GM23338 (cell line): ENCODE data around the gene TSC2. TPM values are rescaled to one million over a fixed set of nuclear protein-coding genes. Genes with fewer than 3 reads are reported as not detected.
"Not testable (repeated sequence)": the region's sequence is repeated elsewhere in the genome, so short reads cannot be mapped to it uniquely, and the experiment has no call there.

Experiments
- ATAC-seq: fragments of 200-7000 bp; cut with Tn5 transposase; 3 replicates; pipeline ENCODE4 v1.9.1; 2020
- DNase-seq: peaks from one replicate; pipeline ENCODE4 v3.0.0-alpha.2; 2015; ENCODE audit warnings: low spot score
- H2AFZ ChIP-seq: fragments of 200-600 bp; sonication (generic); 2 replicates; pipeline ENCODE4 v1.8.0; 2016; ENCODE audit warnings: antibody characterized with exemption, mild to moderate bottlenecking, moderate library complexity
- H3F3A ChIP-seq: fragments of 200-600 bp; sonication (generic); replicated peaks from 2 replicates; pipeline ENCODE4 v1.8.0; 2017; ENCODE audit warnings: antibody characterized with exemption, mixed run types, low read depth
- H3K27ac ChIP-seq: fragments of 200-600 bp; sonication (generic); 2 replicates; pipeline ENCODE4 v1.6.1; 2016; ENCODE audit warnings: low read depth
- H3K27me3 ChIP-seq: fragments of 200-600 bp; sonication (generic); 2 replicates; pipeline ENCODE4 v1.8.0; 2016; ENCODE audit warnings: mild to moderate bottlenecking, mixed run types, moderate library complexity; ENCODE audit not compliant: insufficient read depth
- H3K36me3 ChIP-seq: fragments of 200-600 bp; sonication (generic); 2 replicates; pipeline ENCODE4 v1.8.0; 2016; ENCODE audit warnings: mild to moderate bottlenecking; ENCODE audit not compliant: insufficient read depth
- H3K4me1 ChIP-seq: fragments of 200-600 bp; sonication (generic); 2 replicates; pipeline ENCODE4 v1.8.0; 2016; ENCODE audit warnings: mild to moderate bottlenecking, moderate library complexity; ENCODE audit not compliant: insufficient read depth
- H3K4me2 ChIP-seq: fragments of 200-600 bp; sonication (generic); 2 replicates; pipeline ENCODE4 v1.7.1; 2017; ENCODE audit warnings: mixed run types
- H3K4me3 ChIP-seq: fragments of 200-600 bp; sonication (generic); 2 replicates; pipeline ENCODE4 v1.6.1; 2016; ENCODE audit warnings: mixed run types
- H3K79me2 ChIP-seq: fragments of 200-600 bp; sonication (generic); replicated peaks from 2 replicates; pipeline ENCODE4 v1.8.0; 2017; ENCODE audit warnings: mild to moderate bottlenecking; ENCODE audit not compliant: insufficient read depth
- H3K9me2 ChIP-seq: fragments of 200-600 bp; sonication (generic); 2 replicates; pipeline ENCODE4 v1.8.0; 2017; ENCODE audit not compliant: insufficient read depth
- H4K20me1 ChIP-seq: fragments of 200-600 bp; sonication (generic); replicated peaks from 2 replicates; pipeline ENCODE4 v1.8.0; 2017; ENCODE audit warnings: mild to moderate bottlenecking; ENCODE audit not compliant: insufficient read depth
- H3K27ac Mint-ChIP-seq: 2 replicates; pipeline ENCODE4 v1.8.0; 2020; ENCODE audit warnings: inconsistent platforms, mild to moderate bottlenecking, moderate library complexity, mixed read lengths
- H3K27me3 Mint-ChIP-seq: 3 replicates; pipeline ENCODE4 v1.8.0; 2022; ENCODE audit warnings: low read depth, mild to moderate bottlenecking, moderate library complexity, mixed read lengths, inconsistent platforms; ENCODE audit not compliant: insufficient read depth, poor library complexity
- H3K36me3 Mint-ChIP-seq: 3 replicates; pipeline ENCODE4 v1.8.0; 2021; ENCODE audit warnings: low read depth, mild to moderate bottlenecking, inconsistent platforms, moderate library complexity, mixed read lengths
- H3K4me1 Mint-ChIP-seq: 3 replicates; pipeline ENCODE4 v1.8.0; 2020; ENCODE audit warnings: mild to moderate bottlenecking, inconsistent platforms, mixed read lengths
- H3K4me3 Mint-ChIP-seq: 3 replicates; pipeline ENCODE4 v1.8.0; 2021; ENCODE audit warnings: moderate library complexity, mild to moderate bottlenecking, inconsistent platforms, mixed read lengths
- H3K9me3 Mint-ChIP-seq: 3 replicates; pipeline ENCODE4 v1.8.0; 2020; ENCODE audit warnings: moderate library complexity, mild to moderate bottlenecking, inconsistent platforms, mixed read lengths
- polyA plus RNA-seq: library from polyadenylated mRNA; unstranded; fragments of >200 nt; fragmentation: Nextera tagmentation; extraction: Ambion mirVana; gene quantifications from 2 replicates; pipeline ENCODE4 v1.2.1, GENCODE V29; 2016
- total RNA-seq: library from RNA; depleted of rRNA; stranded (reverse); fragments of >200 nt; shearing (Covaris generic); gene quantifications from 2 replicates; pipeline ENCODE4 v1.2.3, GENCODE V29; 2014

TSC2 gene
- total and polyA plus RNA-seq, 2 experiments from 2014 or later = 40.5 to 93.0 TPM

GRCh38 chr16:2123706-2124376 lies 76.1 kb downstream of the TSC2 start:
- not testable (repeated sequence) for DNase-seq

GRCh38 chr16:2124377-2124693 lies 76.5 kb downstream of the TSC2 start:
- not testable (repeated sequence) for H3K9me3 Mint-ChIP-seq
- peaks cover 24% of the 10 kb centered on the region for H3K4me1 Mint-ChIP-seq
- H3K4me2 ChIP-seq = peak overlapping the region; percentile 48; the same call in 1 of the 2 replicates

More at GRCh38 chr16:2123706-2124376, 76.1 kb downstream of the TSC2 start:
- H2AFZ ChIP-seq, H3K4me2 ChIP-seq, H3K27me3 ChIP-seq, H3K4me3 Mint-ChIP-seq, H3K9me3 Mint-ChIP-seq, H3K9me2 ChIP-seq, H3K27me3 Mint-ChIP-seq, H3F3A ChIP-seq, H3K27ac Mint-ChIP-seq, H3K4me3 ChIP-seq, H4K20me1 ChIP-seq, H3K4me1 ChIP-seq, H3K27ac ChIP-seq, H3K36me3 Mint-ChIP-seq, H3K36me3 ChIP-seq: not testable (repeated sequence)
- ATAC-seq = peak; percentile 0; the same call in 2 of the 3 replicates
- H3K4me1 Mint-ChIP-seq = peaks cover 24% of the 10 kb centered on the region
- H3K79me2 ChIP-seq = peaks cover 33% of the 10 kb centered on the region

GRCh38 chr16:2124694-2125444 lies 77.1 kb downstream of the TSC2 start:
- not testable (repeated sequence) for H2AFZ ChIP-seq, H3K36me3 Mint-ChIP-seq, H3K9me2 ChIP-seq, H3K9me3 Mint-ChIP-seq, H3K36me3 ChIP-seq, H3F3A ChIP-seq, H3K4me1 ChIP-seq, H3K27me3 Mint-ChIP-seq, H3K4me3 ChIP-seq, DNase-seq, H3K27ac ChIP-seq, H3K27me3 ChIP-seq, H4K20me1 ChIP-seq
- peak; percentile 13 for ATAC-seq
- Histone ChIP-seq H3K79me2 (peaks cover 33% of the 10 kb centered on the region), H3K4me2 (peak overlapping the region; percentile 48; the same call in 1 of the 2 replicates)
- Mint-ChIP-seq H3K4me1 (peaks cover 24% of the 10 kb centered on the region), H3K4me3 (peak overlapping the region; percentile 46), H3K27ac (peak overlapping the region; percentile 67)

More at GRCh38 chr16:2124377-2124693, 76.5 kb downstream of the TSC2 start:
- peaks cover 33% of the 10 kb centered on the region for H3K79me2 ChIP-seq
- not testable (repeated sequence) for H3K4me3 Mint-ChIP-seq, H3K4me1 ChIP-seq, H3K9me2 ChIP-seq, H3K27me3 Mint-ChIP-seq, H3K4me3 ChIP-seq, H3F3A ChIP-seq, H3K36me3 Mint-ChIP-seq, DNase-seq, H4K20me1 ChIP-seq, H3K27me3 ChIP-seq, H3K27ac Mint-ChIP-seq, H2AFZ ChIP-seq, H3K27ac ChIP-seq, H3K36me3 ChIP-seq
- peak; percentile 10 for ATAC-seq

- DNase-seq, H2AFZ ChIP-seq, H3K27me3 ChIP-seq, H4K20me1 ChIP-seq, H3K9me2 ChIP-seq, H3K9me3 Mint-ChIP-seq, H3K4me1 ChIP-seq, H3K36me3 ChIP-seq, H3K4me3 ChIP-seq, H3K27ac ChIP-seq, ATAC-seq, H3F3A ChIP-seq, H3K27me3 Mint-ChIP-seq, H3K36me3 Mint-ChIP-seq: not testable (repeated sequence)
- Histone ChIP-seq H3K79me2 (peaks cover 26% of the 10 kb centered on the region), H3K4me2 (0 out of 2 replicates have a peak overlapping the region, but pooled peaks have one; percentile 48)
- peak overlapping the region; percentile 67 for H3K27ac Mint-ChIP-seq
- peak overlapping the region; percentile 46; the same call in 1 of the 3 replicates for H3K4me3 Mint-ChIP-seq
- peaks cover 24% of the 10 kb centered on the region for H3K4me1 Mint-ChIP-seq
Observed at GRCh38 chr16:2125609-2126008, 77.8 kb downstream of the TSC2 start.

- not testable (repeated sequence) for H3K4me3 ChIP-seq, H3K9me3 Mint-ChIP-seq, ATAC-seq, H3K4me2 ChIP-seq, H3K4me1 ChIP-seq, H3K36me3 Mint-ChIP-seq, H2AFZ ChIP-seq, H3K27ac Mint-ChIP-seq, H3K4me3 Mint-ChIP-seq, H3K27ac ChIP-seq, H3F3A ChIP-seq, DNase-seq, H3K9me2 ChIP-seq, H3K27me3 ChIP-seq, H4K20me1 ChIP-seq, H3K36me3 ChIP-seq, H3K27me3 Mint-ChIP-seq
- H3K79me2 ChIP-seq = peaks cover 20% of the 10 kb centered on the region
- peaks cover 24% of the 10 kb centered on the region for H3K4me1 Mint-ChIP-seq
Observed at GRCh38 chr16:2126161-2126743, 78.5 kb downstream of the TSC2 start.

- H3K4me1 ChIP-seq, H3K27ac ChIP-seq, DNase-seq, H3K27me3 Mint-ChIP-seq, H3K36me3 Mint-ChIP-seq, H4K20me1 ChIP-seq, H3F3A ChIP-seq, H3K9me3 Mint-ChIP-seq, H2AFZ ChIP-seq, H3K27me3 ChIP-seq, H3K9me2 ChIP-seq, H3K4me3 ChIP-seq, ATAC-seq, H3K4me2 ChIP-seq, H3K36me3 ChIP-seq: not testable (repeated sequence)
- Mint-ChIP-seq H3K4me3 (peak overlapping the region; percentile 41; the same call in 1 of the 3 replicates), H3K4me1 (peaks cover 24% of the 10 kb centered on the region), H3K27ac (peak overlapping the region; percentile 82)
- H3K79me2 ChIP-seq = peaks cover 22% of the 10 kb centered on the region
Observed at GRCh38 chr16:2126928-2127556, 79.3 kb downstream of the TSC2 start.
